SK-N-SH (cell line): ENCODE data around the gene SERPINA3. TPM values are rescaled to one million over a fixed set of nuclear protein-coding genes. Genes with fewer than 3 reads are reported as not detected.

Experiments used
- CTCF ChIA-PET: fragments of 300-600, 350-600 bp; formaldehyde crosslinking; extraction: SDS; loops from one replicate; lab custom pipeline; 2021; lab: Yijun Ruan, JAX
- POLR2A ChIA-PET: fragments of 350-600 bp; sonication (Branson Sonifier 250); formaldehyde crosslinking; extraction: SDS; loops from one replicate; lab custom pipeline; 2020; ENCODE audit warnings: antibody characterized with exemption, inconsistent platforms; lab: Yijun Ruan, JAX
- DNase-seq: peaks from one replicate; pipeline ENCODE4 v3.0.0; 2012
- H2AFZ ChIP-seq: fragments of 200-600 bp; sonication (generic); 2 replicates; pipeline ENCODE4 v1.8.1; 2016; ENCODE audit warnings: antibody characterized with exemption, mild to moderate bottlenecking, low read depth
- H3F3A ChIP-seq: fragments of 200-600 bp; sonication (generic); replicated peaks from 2 replicates; pipeline ENCODE3; 2016; ENCODE audit warnings: antibody characterized with exemption, mild to moderate bottlenecking; ENCODE audit not compliant: insufficient read depth
- H3K27ac ChIP-seq, 2 experiments: fragments of 200-500 bp in 1 of 2; fragments of 200-600 bp in 1 of 2; sonication (Bioruptor generic) in 1 of 2; sonication (generic), shearing (Covaris generic) in 1 of 2; 2 replicates each; pipeline versions ENCODE4 v1.5.1 to v1.6.1; 2014 to 2016; ENCODE audit warnings: low read depth in 2 of 2, inconsistent platforms in 1 of 2, low read length in 1 of 2, mild to moderate bottlenecking in 1 of 2, mixed read lengths in 1 of 2
- H3K27me3 ChIP-seq: fragments of 200-600 bp; sonication (generic), shearing (Covaris generic); 2 replicates; pipeline ENCODE4 v1.6.1; 2016; ENCODE audit warnings: mixed run types; ENCODE audit not compliant: insufficient read depth
- H3K36me3 ChIP-seq, 2 experiments: fragments of 200-500 bp in 1 of 2; fragments of 200-600 bp in 1 of 2; sonication (Bioruptor generic) in 1 of 2; sonication (generic) in 1 of 2; replicated peaks in 1 of 2; 2 replicates each; pipeline versions ENCODE3 to v1.5.1; 2014 to 2016; ENCODE audit warnings: low read length in 1 of 2, mild to moderate bottlenecking in 1 of 2; ENCODE audit not compliant: insufficient read depth in 2 of 2, control insufficient read depth in 1 of 2
- H3K4me1 ChIP-seq, 2 experiments: fragments of 200-500 bp in 1 of 2; fragments of 200-600 bp in 1 of 2; sonication (Bioruptor generic) in 1 of 2; sonication (generic), shearing (Covaris generic) in 1 of 2; 2 replicates each; pipeline versions ENCODE4 v1.5.1 to v1.6.1; 2014 to 2016; ENCODE audit warnings: low read depth in 1 of 2, low read length in 1 of 2, mixed run types in 1 of 2; ENCODE audit not compliant: insufficient read depth in 2 of 2, control insufficient read depth in 1 of 2
- H3K4me2 ChIP-seq: fragments of 200-600 bp; sonication (generic), shearing (Covaris generic); 2 replicates; pipeline ENCODE4 v1.6.1; 2017; ENCODE audit warnings: mixed run types
- H3K4me3 ChIP-seq, 2 experiments: fragments of 200-500 bp in 1 of 2; fragments of 200-600 bp in 1 of 2; sonication (Bioruptor generic) in 1 of 2; sonication (generic), shearing (Covaris generic) in 1 of 2; 2 replicates each; pipeline versions ENCODE4 v1.5.1 to v1.8.1; 2014 to 2016; ENCODE audit warnings: low read depth in 2 of 2, inconsistent platforms in 1 of 2, low read length in 1 of 2, mild to moderate bottlenecking in 1 of 2, mixed read lengths in 1 of 2, moderate library complexity in 1 of 2
- H3K79me2 ChIP-seq: fragments of 200-600 bp; sonication (generic); 2 replicates; pipeline ENCODE4 v1.8.1; 2017; ENCODE audit warnings: mild to moderate bottlenecking; ENCODE audit not compliant: insufficient read depth
- H3K9ac ChIP-seq: fragments of 200-600 bp; sonication (generic); 2 replicates; pipeline ENCODE4 v1.6.1; 2017; ENCODE audit warnings: mixed run types
- H3K9me2 ChIP-seq: fragments of 200-600 bp; sonication (generic); 2 replicates; pipeline ENCODE4 v1.6.1; 2017; ENCODE audit warnings: mixed run types
- H3K9me3 ChIP-seq: fragments of 200-600 bp; sonication (generic); 2 replicates; pipeline ENCODE4 v1.6.1; 2017; ENCODE audit warnings: mixed run types, mild to moderate bottlenecking, moderate library complexity
- H4K20me1 ChIP-seq: fragments of 200-600 bp; sonication (generic); 2 replicates; pipeline ENCODE4 v1.6.1; 2017; ENCODE audit warnings: mild to moderate bottlenecking, mixed run types; ENCODE audit not compliant: insufficient read depth
- CHD2 ChIP-seq: fragments of 150-350 bp; IDR thresholded peaks from 2 replicates; pipeline ENCODE4 v1.6.1; 2018; ENCODE audit warnings: low read length; ENCODE audit not compliant: partially characterized antibody
- ELF1 ChIP-seq: IDR thresholded peaks from 2 replicates; pipeline ENCODE4 v1.4.0; 2012
- EP300 ChIP-seq, 2 experiments: IDR thresholded peaks; 2 replicates each; pipeline versions ENCODE4 v1.4.0 to v1.6.1; 2012; ENCODE audit warnings: borderline replicate concordance in 1 of 2, low read depth in 1 of 2, low read length in 1 of 2
- FOXM1 ChIP-seq: IDR thresholded peaks from 2 replicates; pipeline ENCODE4 v1.4.0; 2012; ENCODE audit warnings: low read depth, mild to moderate bottlenecking
- GABPA ChIP-seq: IDR thresholded peaks from 2 replicates; pipeline ENCODE4 v1.4.0; 2012; ENCODE audit warnings: low read depth, mild to moderate bottlenecking
- GATA2 ChIP-seq: sonication (generic); formaldehyde crosslinking; IDR thresholded peaks from 2 replicates; pipeline ENCODE4 v1.5.0; 2020; ENCODE audit warnings: mild to moderate bottlenecking, missing genetic modification reagents
- IRF3 ChIP-seq: fragments of 150-350 bp; IDR thresholded peaks from 2 replicates; pipeline ENCODE4 v1.6.1; 2016; ENCODE audit warnings: mild to moderate bottlenecking, low read depth, low read length
- NRF1 ChIP-seq: IDR thresholded peaks from 2 replicates; pipeline ENCODE4 v1.6.1; 2012; ENCODE audit warnings: low read depth, mild to moderate bottlenecking, low read length
- PBX3 ChIP-seq: IDR thresholded peaks from 2 replicates; pipeline ENCODE4; 2012
- POLR2AphosphoS5 ChIP-seq: IDR thresholded peaks from 2 replicates; pipeline ENCODE4 v1.6.1; 2012; ENCODE audit warnings: low read depth, low read length
- RCOR1 ChIP-seq: fragments of 150-350 bp; IDR thresholded peaks from 2 replicates; pipeline ENCODE4 v1.6.1; 2017; ENCODE audit warnings: antibody characterized with exemption, low read length
- RFX5 ChIP-seq: IDR thresholded peaks from 2 replicates; pipeline ENCODE4 v1.6.1; 2012; ENCODE audit warnings: mild to moderate bottlenecking, improper control_type of control experiment, low read length
- SIN3A ChIP-seq: IDR thresholded peaks from 2 replicates; pipeline ENCODE4 v1.6.1; 2012; ENCODE audit warnings: low read depth, mild to moderate bottlenecking, low read length, moderate library complexity, borderline replicate concordance
- SMC3 ChIP-seq: IDR thresholded peaks from 2 replicates; pipeline ENCODE4 v1.6.1; 2012; ENCODE audit warnings: low read depth, low read length, improper control_type of control experiment
- USF1 ChIP-seq: IDR thresholded peaks from 2 replicates; pipeline ENCODE4 v1.4.0; 2012; ENCODE audit warnings: low read depth, borderline replicate concordance
- USF2 ChIP-seq: fragments of 150-350 bp; IDR thresholded peaks from 2 replicates; pipeline ENCODE4 v1.6.1; 2017; ENCODE audit warnings: antibody characterized with exemption, low read length, low read depth, borderline replicate concordance
- YY1 ChIP-seq: IDR thresholded peaks from 2 replicates; pipeline ENCODE4 v1.4.0; 2012; ENCODE audit warnings: low read depth, mild to moderate bottlenecking
- ZBTB33 ChIP-seq: IDR thresholded peaks from 2 replicates; pipeline ENCODE4 v1.4.0; 2012; ENCODE audit warnings: low read depth, borderline replicate concordance
- WGBS: methylation state at CpG from one replicate; pipeline ENCODE4 v1.1.6; 2017; ENCODE audit warnings: low lambda C conversion rate; 5-methylcytosine and 5-hydroxymethylcytosine counted together
- polyA plus RNA-seq, 3 experiments: library from polyadenylated mRNA; depleted of rRNA; stranded (reverse); fragments of >200 nt; gene quantifications; 2 replicates each; pipeline ENCODE4 v1.2.3, GENCODE V29; 2012

The SERPINA3 gene
- polyA plus RNA-seq, 1 of the 3 experiments (the other 2 are of a cell fraction), result 0.25 TPM

GRCh38 chr14:94631536-94632304, 19.5 kb downstream of the SERPINA3 start:
- H3K9me2 ChIP-seq, result no peaks in the 10 kb centered on the region
- ChIA-PET CTCF (interaction anchor here (1.1 kb wide), 1 partner anchor 8 kb away, joined by 3 read pairs; no protein-coding TSS in a partner anchor), POLR2A (no interaction called here)
- no peak overlapping the region for H2AFZ ChIP-seq
- H3K9ac ChIP-seq, result no peak overlapping the region
- DNase-seq, result no peak
- H3K9me3 ChIP-seq, result no peaks in the 10 kb centered on the region
- no peak overlapping the region for H3K4me2 ChIP-seq
- 44% methylated on average over 7 of the region's 7 CpGs for WGBS
- H3K79me2 ChIP-seq, result no peaks in the 10 kb centered on the region
- no peak overlapping the region for H3K4me3 ChIP-seq
- H4K20me1 ChIP-seq, result no peaks in the 10 kb centered on the region
- TF ChIP-seq SIN3A (no peak), ELF1 (no peak), USF2 (no peak), YY1 (no peak), EP300 (IDR thresholded peaks at IDR 0.05; ENCODE audit: borderline replicate concordance in 1 of 2, low read depth in 1 of 2, low read length in 1 of 2) (no peak), GATA2 (no peak), FOXM1 (no peak), PBX3 (no peak), CHD2 (no peak), ZBTB33 (no peak), IRF3 (no peak), POLR2AphosphoS5 (no peak), USF1 (no peak), SMC3 (no peak), RCOR1 (no peak), NRF1 (no peak), GABPA (no peak), RFX5 (no peak)
- no peak overlapping the region for H3K27ac ChIP-seq
- no peaks in the 10 kb centered on the region for H3K4me1 ChIP-seq
- H3F3A ChIP-seq, result no peaks in the 10 kb centered on the region
- H3K36me3 ChIP-seq, result no peaks in the 10 kb centered on the region
- H3K27me3 ChIP-seq, result no peaks in the 10 kb centered on the region; the same call in 1 of the 2 replicates
